ENCODE measurements around the gene P2RY12. TPM values are rescaled to one million over a fixed set of nuclear protein-coding genes. Genes with fewer than 3 reads are reported as not detected.
A peak's percentile ranks its signal among the peaks of the same experiment; 100 is the strongest.

The P2RY12 gene
- total and polyA plus RNA-seq, 5 donors from 2014 or later: 1.9 TPM; not detected in 4

DNA sequence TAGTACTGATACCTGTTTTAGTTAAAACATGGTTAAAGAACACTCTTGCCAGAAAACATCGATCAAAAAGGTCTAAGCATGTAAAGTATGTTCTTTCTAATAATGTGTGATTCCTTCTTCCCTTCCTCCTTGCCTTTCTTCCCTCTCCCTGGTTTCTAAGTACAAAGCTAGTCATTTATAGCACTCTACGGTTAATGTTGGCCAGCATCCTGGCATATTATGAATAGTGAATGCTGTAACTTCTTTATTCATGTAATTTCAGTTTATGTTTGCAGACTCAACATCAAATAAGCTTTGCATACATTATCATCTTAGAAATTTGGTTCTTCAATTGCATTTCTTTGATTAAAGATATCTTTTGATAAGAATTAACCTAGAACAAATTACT is 27.1 kb downstream of the P2RY12 start:
- Histone ChIP-seq H3K4me1 (ENCODE audit: control insufficient read depth, insufficient read depth, low read length, poor library complexity, severe bottlenecking) (no peaks in the 10 kb centered on the region), H3K9me3 (ENCODE audit: control insufficient read depth in 2 of 2, low read length in 2 of 2) (no peaks in the 10 kb centered on the region), H3K27me3 (ENCODE audit: control insufficient read depth, insufficient read depth, low read length) (no peaks in the 10 kb centered on the region), H3K36me3 (ENCODE audit: control insufficient read depth, insufficient read depth, low read length) (no peaks in the 10 kb centered on the region), H3K4me3 (ENCODE audit: low read depth, low read length) (no peak overlapping the region), H3K27ac (ENCODE audit: insufficient read depth, low read length, poor library complexity, severe bottlenecking) (no peak overlapping the region)
- Mint-ChIP-seq H3K4me1 (no peaks in the 10 kb centered on the region), H3K27me3 (peaks cover 4% of the 10 kb centered on the region), H3K36me3 (no peaks in the 10 kb centered on the region), H3K9me3 (no peaks in the 10 kb centered on the region), H3K27ac (no peak overlapping the region), H3K4me3 (no peak overlapping the region)
- ATAC-seq (ENCODE audit: low read depth in 2 of 2) (no peak), DNase-seq (no peak)

GRCh38 chr3:151356794-151357462 is 27.6 kb downstream of the P2RY12 start:
- no peak overlapping the region for H3K27ac Mint-ChIP-seq
- no peaks in the 10 kb centered on the region for H3K9me3 Mint-ChIP-seq
- H3K4me3 Mint-ChIP-seq: no peak overlapping the region
- H3K27ac ChIP-seq (ENCODE audit: insufficient read depth, low read length, poor library complexity, severe bottlenecking): no peak overlapping the region
- ATAC-seq (ENCODE audit: low read depth in 2 of 2) (no peak), DNase-seq (no peak)
- H3K27me3 ChIP-seq (ENCODE audit: control insufficient read depth, insufficient read depth, low read length): peaks cover 3% of the 10 kb centered on the region
- H3K27me3 Mint-ChIP-seq: peaks cover 4% of the 10 kb centered on the region
- no peaks in the 10 kb centered on the region for H3K36me3 Mint-ChIP-seq
- no peaks in the 10 kb centered on the region for H3K4me1 ChIP-seq (ENCODE audit: control insufficient read depth, insufficient read depth, low read length, poor library complexity, severe bottlenecking)
- no peaks in the 10 kb centered on the region for H3K4me1 Mint-ChIP-seq
- H3K36me3 ChIP-seq (ENCODE audit: control insufficient read depth, insufficient read depth, low read length): no peaks in the 10 kb centered on the region
- H3K4me3 ChIP-seq (ENCODE audit: low read depth, low read length): no peak overlapping the region
- H3K9me3 ChIP-seq (ENCODE audit: control insufficient read depth in 2 of 2, low read length in 2 of 2): no peaks in the 10 kb centered on the region

DNA sequence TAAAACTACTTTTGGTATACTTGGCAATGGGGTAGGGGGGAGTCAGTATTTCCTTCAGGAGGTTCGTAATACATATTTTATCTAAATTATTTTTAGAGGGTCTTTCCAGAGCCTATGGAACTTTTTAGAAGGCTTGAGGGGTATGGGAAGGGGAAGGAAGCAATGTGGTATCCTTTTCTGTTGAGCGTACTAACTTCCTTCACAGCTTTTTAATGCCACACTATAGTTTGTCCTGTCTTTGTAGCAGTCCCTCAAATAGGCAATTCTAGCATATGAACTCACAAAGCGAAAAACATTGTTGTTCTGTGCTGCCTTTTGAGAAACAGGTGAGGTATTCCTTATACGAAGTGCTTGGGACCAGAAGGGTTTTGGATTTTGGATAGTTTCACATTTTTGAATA is 32.9 kb downstream of the P2RY12 start:
- Histone ChIP-seq H3K9me3 (ENCODE audit: control insufficient read depth in 2 of 2, low read length in 2 of 2) (no peaks in the 10 kb centered on the region), H3K4me1 (ENCODE audit: control insufficient read depth, insufficient read depth, low read length, poor library complexity, severe bottlenecking) (no peaks in the 10 kb centered on the region), H3K4me3 (ENCODE audit: low read depth, low read length) (no peak overlapping the region), H3K27ac (ENCODE audit: insufficient read depth, low read length, poor library complexity, severe bottlenecking) (no peak overlapping the region), H3K27me3 (ENCODE audit: control insufficient read depth, insufficient read depth, low read length) (peaks cover 7% of the 10 kb centered on the region), H3K36me3 (ENCODE audit: control insufficient read depth, insufficient read depth, low read length) (no peaks in the 10 kb centered on the region)
- peaks cover 0 to 3% (median 0%) of the 10 kb centered on the region in 7 donors for H3K9me3 Mint-ChIP-seq
- no peaks in the 10 kb centered on the region for H3K36me3 Mint-ChIP-seq
- H3K27me3 Mint-ChIP-seq: peaks cover 4% of the 10 kb centered on the region
- ATAC-seq (ENCODE audit: low read depth in 2 of 2) (no peak), DNase-seq (no peak)
- no peak overlapping the region for H3K4me3 Mint-ChIP-seq
- H3K4me1 Mint-ChIP-seq: no peaks in the 10 kb centered on the region
- no peak overlapping the region for H3K27ac Mint-ChIP-seq

DNA sequence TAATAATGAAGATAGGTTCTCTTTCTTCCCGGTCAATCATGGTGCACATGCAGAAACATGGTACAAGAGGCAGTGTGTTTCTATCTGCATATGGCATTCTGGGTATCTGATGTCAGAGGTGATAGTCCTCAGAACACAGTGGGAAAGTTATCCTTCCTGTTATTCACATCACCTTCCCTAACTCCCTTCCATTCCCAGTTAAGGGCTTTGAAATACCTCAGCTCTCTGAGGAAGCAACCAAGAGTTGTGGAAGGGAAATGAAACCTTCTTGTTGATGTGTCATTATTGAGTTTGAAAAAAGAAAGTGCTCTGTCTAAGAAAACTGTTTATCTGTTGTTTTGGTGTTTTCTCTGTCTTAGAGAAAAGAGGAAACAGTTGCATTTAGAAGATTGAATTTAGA is 33.3 kb downstream of the P2RY12 start:
- Histone ChIP-seq H3K9me3 (ENCODE audit: control insufficient read depth in 2 of 2, low read length in 2 of 2) (no peaks in the 10 kb centered on the region), H3K27ac (ENCODE audit: insufficient read depth, low read length, poor library complexity, severe bottlenecking) (no peak overlapping the region), H3K36me3 (ENCODE audit: control insufficient read depth, insufficient read depth, low read length) (no peaks in the 10 kb centered on the region), H3K27me3 (ENCODE audit: control insufficient read depth, insufficient read depth, low read length) (peaks cover 10% of the 10 kb centered on the region), H3K4me1 (ENCODE audit: control insufficient read depth, insufficient read depth, low read length, poor library complexity, severe bottlenecking) (no peaks in the 10 kb centered on the region), H3K4me3 (ENCODE audit: low read depth, low read length) (no peak overlapping the region)
- DNase-seq (no peak), ATAC-seq (ENCODE audit: low read depth in 2 of 2) (no peak)
- Mint-ChIP-seq H3K36me3 (no peaks in the 10 kb centered on the region), H3K27me3 (peaks cover 4% of the 10 kb centered on the region), H3K4me1 (peaks cover 0 to 2% (median 0%) of the 10 kb centered on the region in 4 donors), H3K27ac (no peak overlapping the region), H3K9me3 (peaks cover 0 to 3% (median 0%) of the 10 kb centered on the region in 7 donors), H3K4me3 (no peak overlapping the region)

- no peaks in the 10 kb centered on the region for H3K4me1 ChIP-seq (ENCODE audit: control insufficient read depth, insufficient read depth, low read length, poor library complexity, severe bottlenecking)
- Mint-ChIP-seq H3K4me1 (peaks cover 0 to 6% (median 0%) of the 10 kb centered on the region in 4 donors), H3K27ac (no peak overlapping the region), H3K9me3 (peaks cover 0 to 3% (median 0%) of the 10 kb centered on the region in 7 donors), H3K4me3 (no peak overlapping the region), H3K36me3 (no peaks in the 10 kb centered on the region), H3K27me3 (peaks cover 4% of the 10 kb centered on the region)
- no peaks in the 10 kb centered on the region for H3K36me3 ChIP-seq (ENCODE audit: control insufficient read depth, insufficient read depth, low read length)
- no peak overlapping the region for H3K27ac ChIP-seq (ENCODE audit: insufficient read depth, low read length, poor library complexity, severe bottlenecking)
- peaks cover 10% of the 10 kb centered on the region for H3K27me3 ChIP-seq (ENCODE audit: control insufficient read depth, insufficient read depth, low read length)
- no peak overlapping the region for H3K4me3 ChIP-seq (ENCODE audit: low read depth, low read length)
- DNase-seq (no peak), ATAC-seq (ENCODE audit: low read depth in 2 of 2) (no peak)
- no peaks in the 10 kb centered on the region for H3K9me3 ChIP-seq (ENCODE audit: control insufficient read depth in 2 of 2, low read length in 2 of 2)
These were observed 33.9 kb downstream of the P2RY12 start for GRCh38 chr3:151350656-151351055.

GRCh38 chr3:151347432-151347831 is 37.1 kb downstream of the P2RY12 start:
- Histone ChIP-seq H3K4me1 (ENCODE audit: control insufficient read depth, insufficient read depth, low read length, poor library complexity, severe bottlenecking) (no peaks in the 10 kb centered on the region), H3K4me3 (ENCODE audit: low read depth, low read length) (no peak overlapping the region), H3K9me3 (ENCODE audit: control insufficient read depth in 2 of 2, low read length in 2 of 2) (no peaks in the 10 kb centered on the region), H3K27me3 (ENCODE audit: control insufficient read depth, insufficient read depth, low read length) (peaks cover 10% of the 10 kb centered on the region), H3K27ac (ENCODE audit: insufficient read depth, low read length, poor library complexity, severe bottlenecking) (no peak overlapping the region), H3K36me3 (ENCODE audit: control insufficient read depth, insufficient read depth, low read length) (no peaks in the 10 kb centered on the region)
- no peak for DNase-seq
- peaks cover 0 to 6% (median 0%) of the 10 kb centered on the region in 4 donors for H3K4me1 Mint-ChIP-seq
- H3K27ac Mint-ChIP-seq: peak overlapping the region in 1 of 3 donors; percentile 2
- peaks cover 16% of the 10 kb centered on the region for H3K27me3 Mint-ChIP-seq
- H3K36me3 Mint-ChIP-seq: no peaks in the 10 kb centered on the region
- peak overlapping the region in 1 of 4 donors; percentile 40 for H3K4me3 Mint-ChIP-seq
- no peak for ATAC-seq (ENCODE audit: low read depth in 2 of 2)
- peaks cover 0 to 3% (median 0%) of the 10 kb centered on the region in 7 donors for H3K9me3 Mint-ChIP-seq

GRCh38 chr3:151346292-151346691 is 38.3 kb downstream of the P2RY12 start:
- no peak overlapping the region for H3K4me3 Mint-ChIP-seq
- Histone ChIP-seq H3K4me3 (ENCODE audit: low read depth, low read length) (no peak overlapping the region), H3K27me3 (ENCODE audit: control insufficient read depth, insufficient read depth, low read length) (peaks cover 6% of the 10 kb centered on the region), H3K9me3 (ENCODE audit: control insufficient read depth in 2 of 2, low read length in 2 of 2) (no peaks in the 10 kb centered on the region), H3K36me3 (ENCODE audit: control insufficient read depth, insufficient read depth, low read length) (no peaks in the 10 kb centered on the region), H3K4me1 (ENCODE audit: control insufficient read depth, insufficient read depth, low read length, poor library complexity, severe bottlenecking) (no peaks in the 10 kb centered on the region), H3K27ac (ENCODE audit: insufficient read depth, low read length, poor library complexity, severe bottlenecking) (no peak overlapping the region)
- ATAC-seq (ENCODE audit: low read depth in 2 of 2): no peak
- peaks cover 16% of the 10 kb centered on the region for H3K27me3 Mint-ChIP-seq
- no peak for DNase-seq
- H3K9me3 Mint-ChIP-seq: peaks cover 0 to 3% (median 0%) of the 10 kb centered on the region in 7 donors
- no peak overlapping the region for H3K27ac Mint-ChIP-seq
- H3K36me3 Mint-ChIP-seq: no peaks in the 10 kb centered on the region
- peaks cover 0 to 6% (median 0%) of the 10 kb centered on the region in 4 donors for H3K4me1 Mint-ChIP-seq

DNA sequence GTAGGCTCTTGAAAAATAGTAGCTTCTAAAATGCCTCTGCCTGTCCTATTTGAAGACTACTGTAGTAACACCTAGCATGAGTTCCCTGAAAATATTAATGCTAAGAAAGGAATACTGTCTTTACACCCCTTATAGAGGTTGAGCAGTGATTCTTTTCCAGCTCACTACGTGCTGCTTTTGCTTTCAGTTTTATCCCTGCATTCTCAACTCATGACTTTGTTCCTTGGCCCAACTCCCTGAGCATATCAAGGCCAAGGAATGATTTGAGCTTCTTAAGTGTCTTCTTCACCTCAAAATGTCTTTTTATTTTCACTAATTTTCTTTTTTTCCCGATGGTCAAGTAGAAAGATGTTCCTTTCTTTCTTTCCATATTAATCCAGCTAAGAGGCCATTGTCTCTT is 38.7 kb downstream of the P2RY12 start:
- no peak for DNase-seq
- no peak overlapping the region for H3K4me3 ChIP-seq (ENCODE audit: low read depth, low read length)
- peaks cover 3% of the 10 kb centered on the region for H3K27me3 ChIP-seq (ENCODE audit: control insufficient read depth, insufficient read depth, low read length)
- no peaks in the 10 kb centered on the region for H3K4me1 ChIP-seq (ENCODE audit: control insufficient read depth, insufficient read depth, low read length, poor library complexity, severe bottlenecking)
- H3K9me3 Mint-ChIP-seq: peaks cover 0 to 3% (median 0%) of the 10 kb centered on the region in 7 donors
- H3K9me3 ChIP-seq (ENCODE audit: control insufficient read depth in 2 of 2, low read length in 2 of 2): no peaks in the 10 kb centered on the region
- H3K27ac ChIP-seq (ENCODE audit: insufficient read depth, low read length, poor library complexity, severe bottlenecking): no peak overlapping the region
- H3K27ac Mint-ChIP-seq: no peak overlapping the region
- peaks cover 0 to 6% (median 0%) of the 10 kb centered on the region in 4 donors for H3K4me1 Mint-ChIP-seq
- no peak for ATAC-seq (ENCODE audit: low read depth in 2 of 2)
- peaks cover 16% of the 10 kb centered on the region for H3K27me3 Mint-ChIP-seq
- no peaks in the 10 kb centered on the region for H3K36me3 ChIP-seq (ENCODE audit: control insufficient read depth, insufficient read depth, low read length)
- H3K4me3 Mint-ChIP-seq: no peak overlapping the region
- no peaks in the 10 kb centered on the region for H3K36me3 Mint-ChIP-seq
